GM21576 (cell line): ENCODE data around the gene PEAK1.

ENCODE experiments used
- ATAC-seq: cut with Tn5 transposase; IDR thresholded peaks from one replicate; pipeline ENCODE4 v1.9.1; 2021; ENCODE audit warnings: mild to moderate bottlenecking, moderate library complexity; ENCODE audit not compliant: unreplicated experiment

The PEAK1 gene

DNA sequence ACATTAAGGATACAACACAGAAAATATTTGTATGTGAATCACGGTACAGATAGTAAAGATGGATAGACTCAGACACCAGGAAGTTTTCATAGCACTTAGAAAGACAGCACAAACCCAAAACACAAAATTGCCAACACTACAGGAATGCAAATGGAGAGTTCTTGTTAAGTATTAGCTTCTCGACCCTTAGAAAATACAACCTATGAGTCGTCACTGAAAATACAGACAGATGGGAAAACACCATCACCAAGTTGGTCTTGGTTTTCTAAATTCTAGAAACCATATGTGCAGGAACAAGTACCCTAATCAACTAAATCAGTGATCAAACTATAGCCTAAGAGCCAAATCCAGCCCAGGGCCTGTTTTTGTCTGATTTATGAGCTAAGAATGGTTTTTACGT is 50.7 kb downstream of the PEAK1 start:
- no peak for ATAC-seq

DNA sequence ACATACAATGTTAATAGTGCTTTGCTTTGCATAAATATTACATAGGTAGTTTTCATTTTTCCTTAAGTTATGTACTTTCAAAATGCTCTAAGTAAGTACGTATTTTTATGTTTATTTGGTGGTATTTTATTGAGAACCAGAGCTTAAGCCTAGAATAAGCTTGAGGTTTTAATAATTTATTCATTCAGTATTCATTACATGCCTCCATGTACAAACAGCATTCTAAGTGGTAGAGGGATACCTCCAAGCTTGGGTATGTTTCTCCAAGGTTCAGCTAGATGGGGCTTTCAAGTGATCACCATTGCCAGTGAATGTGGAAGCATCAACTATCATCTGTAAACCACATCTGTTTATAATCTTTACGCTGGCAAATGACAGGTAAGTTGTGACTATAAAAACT is 52.3 kb downstream of the PEAK1 start:
- ATAC-seq = no peak

DNA sequence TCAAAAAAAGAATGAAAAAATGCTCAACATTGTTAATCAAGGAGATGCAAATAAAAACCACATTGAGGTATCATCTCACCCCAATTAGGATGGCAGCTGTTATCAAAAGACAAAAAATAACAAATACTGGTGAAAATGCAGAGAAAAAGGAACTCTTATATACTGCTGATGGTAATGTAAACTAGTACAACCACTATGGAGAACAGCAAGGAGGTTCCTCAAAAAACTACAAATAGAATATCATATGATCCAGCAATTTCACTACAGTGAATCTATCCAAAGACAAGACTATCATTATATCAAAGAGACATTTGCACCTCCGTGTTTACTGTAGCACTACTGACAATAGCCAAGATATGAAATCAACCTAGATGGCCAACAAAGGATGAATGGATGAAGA is 58.4 kb downstream of the PEAK1 start:
- ATAC-seq = no peak

DNA sequence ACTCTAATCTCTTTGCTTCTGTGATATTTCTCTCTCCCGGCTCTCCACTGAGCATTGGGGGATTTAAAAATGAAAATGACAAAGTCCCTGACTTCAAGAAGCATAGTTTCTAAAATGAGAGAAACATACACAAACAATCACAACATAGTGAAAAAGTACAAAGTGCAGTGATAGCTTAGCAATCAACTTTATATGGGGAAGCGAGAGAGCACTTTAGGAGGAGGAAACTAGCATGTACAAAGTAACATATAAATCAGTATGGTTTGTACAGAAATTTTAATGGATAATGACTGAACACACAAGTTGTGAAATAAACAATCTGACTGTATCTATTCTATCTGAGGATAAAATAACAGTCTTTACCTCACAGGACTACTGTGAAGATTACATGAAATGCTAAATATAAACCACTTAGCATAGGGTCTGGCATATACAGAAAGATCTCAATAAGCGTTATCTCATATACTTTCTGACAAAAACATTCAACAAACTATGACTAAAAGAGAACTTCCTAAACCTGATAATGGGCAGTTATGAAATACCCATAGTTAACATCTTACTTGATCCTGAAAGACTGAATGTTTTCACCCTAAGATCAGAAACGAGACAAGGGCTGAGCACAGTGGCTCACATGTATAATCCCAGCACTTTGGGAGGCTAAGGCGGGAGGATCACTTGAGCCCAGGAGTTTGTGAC is 61.2 kb downstream of the PEAK1 start:
- no peak for ATAC-seq

DNA sequence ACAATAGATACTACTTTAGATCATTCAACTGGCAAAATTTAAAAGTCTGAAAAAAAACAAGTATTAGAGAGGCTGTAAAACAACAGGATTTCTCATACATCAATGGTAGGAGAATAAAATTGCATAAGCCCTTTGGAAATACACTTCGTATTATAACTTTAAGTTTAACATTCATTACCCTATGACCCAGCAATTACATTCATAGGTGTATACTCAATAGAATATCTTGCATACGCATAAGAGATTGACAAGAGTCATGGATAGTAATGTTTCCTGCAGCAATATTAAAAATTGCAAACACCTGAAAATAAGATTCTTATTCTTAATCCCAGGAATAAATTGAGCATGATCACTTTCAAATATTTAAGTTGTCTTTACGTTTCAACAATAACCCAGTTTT is 63.6 kb downstream of the PEAK1 start:
- ATAC-seq = no peak

DNA sequence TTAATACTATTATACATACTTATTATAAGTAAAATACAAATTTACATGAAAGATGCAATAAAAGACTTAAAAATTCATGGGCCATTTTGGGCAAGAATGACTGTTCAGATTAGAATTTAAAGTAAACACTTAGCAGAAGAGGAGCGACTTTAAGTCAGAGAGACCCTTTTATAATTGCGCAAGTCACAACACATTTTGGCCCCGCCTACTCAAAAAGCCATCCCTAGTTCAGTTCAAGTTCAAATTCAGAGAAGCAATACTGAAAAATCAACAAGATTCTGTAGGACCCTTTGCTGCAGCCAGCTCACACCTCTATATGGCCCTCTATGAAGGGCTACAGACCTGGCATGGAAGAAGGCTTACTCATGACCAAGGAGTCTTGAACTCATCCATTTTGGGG is 64.6 kb downstream of the PEAK1 start:
- ATAC-seq = no peak

DNA sequence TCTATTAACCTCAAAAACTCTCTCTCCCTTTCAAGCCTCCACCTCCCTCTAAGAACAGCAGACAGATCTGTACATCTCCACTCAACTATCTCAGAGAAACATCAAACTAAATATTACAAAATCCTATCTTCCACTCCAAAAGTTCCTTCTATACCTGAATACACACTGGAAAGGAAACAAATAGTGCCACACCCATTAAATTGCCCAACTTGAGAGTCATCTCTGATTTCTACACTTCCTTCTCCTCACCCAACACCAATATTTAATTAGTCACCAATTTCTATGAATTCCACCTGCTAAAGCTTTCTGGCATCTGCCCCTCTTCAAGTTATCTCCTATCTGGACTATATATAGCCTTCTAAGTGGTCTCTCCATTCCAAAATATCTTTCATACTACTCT is 65.8 kb downstream of the PEAK1 start:
- no peak for ATAC-seq

DNA sequence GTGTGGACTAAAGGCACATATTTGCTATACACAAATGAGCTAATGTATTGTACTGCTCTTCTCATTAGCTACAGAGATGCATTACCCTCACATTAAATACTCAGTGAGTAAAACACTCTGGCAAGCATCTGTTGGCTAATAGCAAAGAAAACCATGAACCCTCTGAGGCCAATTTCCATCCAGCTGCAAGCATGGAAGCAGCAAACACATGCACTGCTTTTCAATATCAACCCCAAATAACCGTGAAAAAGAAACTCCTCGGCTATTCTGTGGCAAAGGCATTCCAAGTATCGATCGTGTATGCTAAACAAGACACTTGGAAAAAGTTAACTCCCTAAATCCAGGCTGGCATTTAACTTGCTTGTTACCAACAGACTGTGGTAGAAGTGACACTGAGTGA is 67.0 kb downstream of the PEAK1 start:
- no peak for ATAC-seq

DNA sequence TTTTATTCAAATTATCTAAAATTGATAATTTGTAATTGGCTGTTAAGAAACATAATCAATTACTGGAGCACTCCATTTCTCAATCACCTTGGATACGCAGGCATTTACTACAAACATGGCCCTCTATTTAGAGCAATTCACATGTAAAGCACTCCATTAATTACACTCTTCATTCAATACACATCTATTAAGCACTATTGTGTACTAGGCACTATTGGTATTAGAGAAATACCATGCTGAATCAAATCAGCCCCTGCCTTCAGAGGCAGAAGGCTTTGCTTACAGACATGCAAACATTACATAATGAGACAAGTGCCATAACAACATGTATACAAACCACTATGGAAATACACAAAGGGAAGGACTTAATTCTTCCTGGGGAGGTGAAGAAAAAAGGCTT is 69.1 kb downstream of the PEAK1 start:
- no peak for ATAC-seq

DNA sequence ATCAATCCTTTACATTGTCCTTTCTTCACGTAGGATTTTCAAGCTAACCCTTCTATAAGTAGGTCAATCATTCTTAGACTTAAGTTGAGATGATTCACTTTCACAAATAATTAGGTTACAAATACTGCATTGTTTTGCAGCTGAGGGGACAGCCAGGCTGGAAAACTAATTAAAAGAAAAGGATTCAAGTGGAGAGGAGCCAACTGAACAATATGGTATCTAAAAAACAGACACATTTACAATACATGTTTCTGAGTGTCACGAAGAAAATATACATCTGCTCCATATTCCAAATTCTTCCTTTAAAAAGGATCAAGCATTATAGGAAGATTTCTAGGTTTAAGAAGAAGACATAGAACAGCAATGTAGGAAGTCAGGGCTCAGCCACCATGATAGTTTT is 70.2 kb downstream of the PEAK1 start:
- ATAC-seq = no peak

DNA sequence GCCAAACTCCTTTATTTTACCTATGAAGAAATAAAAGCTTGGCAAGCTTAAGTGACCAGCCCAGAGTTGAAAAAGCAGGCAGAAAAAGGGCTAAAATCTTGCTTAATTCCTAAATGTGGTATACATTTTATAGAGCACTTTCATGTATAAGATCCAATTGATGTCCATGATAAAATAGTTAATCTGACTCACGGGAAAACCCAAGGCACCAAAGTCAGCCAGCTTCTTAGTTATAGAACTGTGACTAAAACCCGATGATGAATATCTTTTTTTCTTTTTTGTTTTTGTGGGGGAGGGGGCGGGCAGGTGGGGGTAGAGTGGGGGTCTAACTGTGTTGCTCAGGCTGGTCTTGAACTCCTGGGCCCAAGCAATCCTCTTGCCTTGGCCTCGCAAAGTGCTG is 71.4 kb downstream of the PEAK1 start:
- ATAC-seq = no peak

DNA sequence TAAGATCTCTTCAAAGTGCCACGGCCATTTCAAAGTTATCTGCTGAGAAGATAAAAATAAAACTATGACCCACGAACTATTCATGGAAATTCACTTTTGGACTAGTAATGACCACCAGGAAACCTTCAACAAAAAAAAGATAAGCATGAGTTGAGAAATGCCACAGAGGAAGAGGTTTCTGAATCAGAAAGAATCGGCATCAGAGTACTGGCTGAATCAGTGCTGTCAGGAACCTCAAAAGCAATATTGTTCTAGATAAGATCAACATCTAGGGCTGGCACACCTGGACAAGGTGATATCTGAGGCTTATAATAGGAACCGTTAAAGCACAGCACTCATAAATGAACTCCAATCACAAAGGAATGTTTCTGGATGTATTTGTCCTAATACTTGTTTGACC is 72.7 kb downstream of the PEAK1 start:
- ATAC-seq = no peak

DNA sequence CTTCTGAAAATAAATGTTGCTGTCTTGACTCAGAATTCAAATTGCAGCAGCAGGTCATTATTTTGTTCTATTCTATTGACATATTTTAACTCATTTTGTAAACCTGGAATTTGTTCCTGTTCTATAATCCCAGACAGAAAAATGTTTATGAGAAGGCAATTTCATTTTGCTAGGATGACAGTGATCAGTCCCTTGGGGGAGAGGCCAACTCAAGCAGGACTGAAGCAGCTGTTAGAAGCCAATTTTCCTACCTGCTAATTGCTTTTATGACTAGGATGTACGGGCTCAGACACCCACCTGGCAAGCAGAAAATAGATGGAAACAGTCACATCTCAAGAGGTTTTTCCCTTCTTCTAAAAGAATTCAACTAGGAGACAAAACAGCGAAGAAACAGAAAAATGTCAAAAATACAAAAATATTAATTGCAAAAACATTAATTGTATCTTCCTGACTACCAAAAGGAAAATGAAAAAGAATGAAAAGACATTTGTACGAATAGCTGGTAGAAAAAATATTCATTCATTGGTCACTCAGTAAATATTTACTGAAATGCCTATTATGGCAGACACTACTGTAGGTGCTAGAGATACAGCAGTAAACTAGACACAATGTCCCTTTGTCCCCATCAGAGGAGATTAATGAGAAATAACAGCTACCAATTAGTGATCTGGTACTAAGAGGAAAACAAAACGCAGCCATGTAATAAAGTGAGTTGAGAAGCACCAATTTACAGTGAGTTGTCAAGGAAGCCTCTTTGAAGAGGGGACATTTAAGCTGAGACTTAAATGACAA is 73.5 kb downstream of the PEAK1 start:
- ATAC-seq = no peak

DNA sequence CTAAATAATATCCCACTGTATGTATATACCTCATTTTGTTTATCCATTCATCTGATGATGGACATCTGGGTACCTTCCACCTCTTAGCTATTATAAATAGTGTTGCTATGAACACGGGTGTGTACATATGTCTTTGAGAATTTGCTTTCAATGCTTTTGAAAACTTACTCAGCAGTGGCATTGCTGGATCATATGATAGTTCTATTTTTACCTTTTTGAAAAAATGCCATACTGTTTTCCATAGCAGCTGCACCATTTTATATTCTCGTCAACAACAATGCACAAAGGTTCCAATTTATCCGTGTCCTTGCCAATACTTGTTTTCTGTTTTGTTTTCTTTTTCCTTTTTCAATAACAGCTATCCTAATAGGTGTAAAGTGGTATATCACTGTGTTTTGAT is 77.1 kb downstream of the PEAK1 start:
- no peak for ATAC-seq

DNA sequence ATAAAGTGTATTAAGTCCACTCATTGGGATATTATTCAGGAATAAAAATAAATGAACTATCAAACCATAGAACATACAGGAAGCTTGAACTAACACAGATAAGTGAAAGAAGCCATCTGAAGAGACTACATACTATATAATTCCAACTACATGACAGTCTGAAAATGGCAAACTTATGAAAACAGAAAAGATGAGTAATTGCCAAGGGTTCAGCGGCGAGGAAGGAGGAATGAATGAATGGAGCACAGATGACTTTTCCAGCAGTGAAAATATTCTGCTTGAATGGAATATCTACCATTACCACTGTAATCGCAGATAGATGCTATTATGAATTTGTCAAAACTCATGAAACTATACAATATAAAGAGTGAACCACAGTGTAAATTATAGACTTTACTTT is 79.7 kb downstream of the PEAK1 start:
- ATAC-seq = no peak

DNA sequence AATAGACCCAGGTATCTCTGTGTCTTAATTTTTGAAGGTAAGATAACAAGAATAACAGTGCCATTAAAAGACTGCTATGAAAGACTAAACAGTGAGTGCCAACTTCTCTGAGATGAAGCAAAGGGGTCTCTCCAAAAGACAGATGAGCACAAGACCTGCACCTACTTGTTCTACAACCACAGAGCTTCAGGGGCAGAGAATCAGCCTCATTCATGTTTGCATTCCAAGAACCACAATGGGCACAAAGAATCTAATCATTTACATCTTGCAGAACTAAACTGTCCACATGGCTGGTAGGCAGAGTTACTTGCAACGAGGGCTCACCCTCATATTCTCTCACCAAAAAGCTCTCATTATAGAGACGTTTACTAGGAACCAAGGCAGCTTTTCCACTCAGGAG is 83.9 kb downstream of the PEAK1 start:
- ATAC-seq = no peak

DNA sequence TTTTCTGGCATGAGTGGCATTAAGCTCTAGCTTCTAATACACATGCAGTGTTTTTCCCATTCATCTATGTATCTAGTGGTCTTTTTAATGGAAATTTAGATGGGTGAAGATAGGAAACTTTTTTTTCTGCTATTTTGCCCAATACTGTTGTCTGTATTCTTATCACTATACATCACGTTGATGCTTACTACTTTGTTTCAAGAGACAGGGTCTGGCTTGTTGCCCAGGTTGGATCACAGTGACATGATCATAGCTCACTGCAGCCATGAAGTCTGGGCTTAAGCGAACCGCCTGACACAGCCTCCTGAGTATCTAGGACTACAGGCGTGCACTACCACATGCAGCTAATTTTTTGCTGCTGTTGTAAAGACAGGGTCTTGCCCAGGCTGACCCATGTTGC is 84.6 kb downstream of the PEAK1 start:
- ATAC-seq = no peak

DNA sequence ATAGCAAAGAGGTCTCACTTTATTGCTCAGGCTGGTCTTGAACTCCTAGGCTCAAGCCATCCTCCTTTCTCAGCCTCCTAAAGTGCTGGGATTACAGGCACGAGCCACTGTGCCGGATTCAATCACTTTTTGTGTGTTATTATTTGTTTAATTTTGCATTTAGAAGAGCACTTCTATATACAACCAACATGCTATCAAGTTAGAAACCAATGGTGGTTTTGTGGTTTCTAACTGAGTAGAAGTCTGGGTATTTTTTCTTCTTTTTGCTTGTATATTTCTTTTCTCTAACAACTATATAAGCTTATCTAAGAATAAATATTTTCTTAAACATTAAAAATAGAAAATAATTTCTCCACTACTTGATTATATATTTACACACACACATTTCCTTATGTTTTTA is 86.7 kb downstream of the PEAK1 start:
- no peak for ATAC-seq

DNA sequence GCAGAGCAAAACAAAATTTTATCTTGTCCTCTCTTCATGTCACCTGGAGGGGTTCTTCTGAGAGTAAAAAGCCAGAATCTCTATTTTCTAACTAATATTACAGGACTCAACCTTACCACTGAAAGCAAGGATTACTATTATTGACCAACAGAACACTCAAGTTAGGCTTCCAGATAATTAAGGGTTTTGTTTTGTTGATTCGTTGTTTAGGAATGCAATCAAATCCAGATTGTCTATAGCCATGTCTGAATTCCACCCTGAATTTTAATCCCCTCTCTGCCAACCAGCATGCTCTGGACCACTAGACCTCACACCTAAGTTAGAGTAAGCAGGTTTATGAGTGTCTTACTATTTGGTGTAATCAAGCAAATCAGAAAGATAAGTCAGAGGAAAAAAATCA is 90.7 kb downstream of the PEAK1 start:
- no peak for ATAC-seq

DNA sequence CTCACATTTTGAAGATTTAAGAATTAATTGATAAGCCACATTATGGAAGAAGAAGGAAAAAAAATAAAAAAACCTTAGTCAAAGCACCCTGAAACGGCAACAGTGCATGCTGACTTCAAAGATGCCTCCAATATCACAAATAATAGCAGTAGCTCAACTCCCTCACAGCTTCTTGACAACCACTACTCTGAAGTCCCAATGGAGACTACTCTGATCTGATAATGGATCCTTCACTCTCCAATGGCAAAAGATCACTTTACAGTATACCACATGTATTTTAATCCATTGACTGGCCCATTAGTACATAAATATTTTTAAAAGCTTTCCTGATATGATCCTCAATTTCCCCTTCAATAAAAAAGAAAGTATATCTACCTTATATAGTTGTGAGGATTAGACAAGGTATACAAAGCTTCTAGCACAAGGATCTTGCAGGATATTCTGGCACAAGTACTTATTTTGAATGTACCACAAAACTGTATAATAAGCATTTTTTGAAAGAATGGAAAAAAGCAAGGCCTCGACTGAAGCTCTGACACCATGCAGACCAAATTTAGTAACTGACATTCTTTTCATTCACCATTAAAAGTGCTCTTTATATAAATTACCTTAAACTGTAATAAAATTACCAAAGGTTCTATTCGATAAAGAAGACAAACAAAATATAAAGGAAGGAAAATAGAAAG is 91.9 kb downstream of the PEAK1 start:
- no peak for ATAC-seq

DNA sequence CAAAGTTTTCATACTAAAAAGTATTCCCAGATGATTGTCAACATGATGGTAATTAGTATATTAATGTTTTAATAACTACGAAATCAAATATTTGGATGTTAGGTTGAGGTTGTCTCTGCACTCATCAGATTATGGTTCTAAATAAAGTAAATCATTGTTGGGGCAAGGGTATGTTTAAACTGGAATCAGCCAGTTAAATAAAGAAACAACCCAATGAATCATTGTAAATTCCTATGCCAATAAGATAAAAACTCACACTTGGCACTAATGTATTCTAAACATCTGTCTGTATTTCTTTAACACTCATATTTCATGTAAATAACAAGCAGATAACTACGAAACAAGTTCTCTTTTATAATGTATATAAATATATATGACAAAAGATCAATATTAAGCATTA is 92.7 kb downstream of the PEAK1 start:
- no peak for ATAC-seq

DNA sequence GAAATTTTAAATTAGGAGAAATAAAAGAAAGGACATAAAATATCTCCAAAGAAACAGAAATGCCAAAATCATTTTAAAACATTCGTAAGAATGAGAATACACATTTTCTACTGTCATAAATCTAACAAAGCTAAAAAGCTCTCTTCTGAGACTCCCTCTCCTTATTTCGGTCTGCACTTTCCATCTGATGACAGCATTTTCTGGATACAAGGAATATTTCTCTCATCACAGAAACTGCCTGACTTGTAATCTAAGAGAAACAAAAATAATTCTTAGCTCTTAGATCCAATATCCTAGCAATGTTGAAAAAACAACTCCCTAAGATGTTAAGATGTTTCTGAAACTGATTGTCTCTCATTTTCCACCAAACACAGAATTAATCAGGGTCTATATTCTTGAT is 93.5 kb downstream of the PEAK1 start:
- no peak for ATAC-seq
